ENCODE data around the gene L3MBTL4. TPM values are rescaled to one million over a fixed set of nuclear protein-coding genes. Genes with fewer than 3 reads are reported as not detected.

The L3MBTL4 gene
- total RNA-seq, 1 donor from 2014 or later, result 17.5 TPM

- DNase-seq, result no peak
These were observed 391.2 kb downstream of the L3MBTL4 start for GRCh38 chr18:6023551-6023950.

- DNase-seq, result no peak
These were observed 391.9 kb downstream of the L3MBTL4 start for GRCh38 chr18:6022845-6023244.

DNA sequence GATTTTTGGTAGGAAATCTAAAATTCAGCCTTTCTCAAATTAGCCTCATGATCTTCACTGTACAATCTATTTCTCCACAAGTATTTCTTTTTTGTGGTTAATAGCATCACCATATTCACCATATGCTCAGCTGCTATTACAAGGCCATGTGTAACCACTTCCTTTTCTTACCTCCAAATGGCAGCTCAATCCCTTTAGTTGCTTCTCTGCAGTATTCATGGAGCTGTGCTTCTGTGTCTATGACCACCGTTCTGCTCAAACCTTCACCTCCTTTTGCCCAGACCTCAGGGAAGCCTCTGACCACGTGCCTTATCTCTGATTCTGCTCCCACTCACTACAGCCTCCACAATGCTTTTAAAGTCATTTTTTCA, 392.7 kb downstream of the L3MBTL4 start:
- no peak for DNase-seq

DNA sequence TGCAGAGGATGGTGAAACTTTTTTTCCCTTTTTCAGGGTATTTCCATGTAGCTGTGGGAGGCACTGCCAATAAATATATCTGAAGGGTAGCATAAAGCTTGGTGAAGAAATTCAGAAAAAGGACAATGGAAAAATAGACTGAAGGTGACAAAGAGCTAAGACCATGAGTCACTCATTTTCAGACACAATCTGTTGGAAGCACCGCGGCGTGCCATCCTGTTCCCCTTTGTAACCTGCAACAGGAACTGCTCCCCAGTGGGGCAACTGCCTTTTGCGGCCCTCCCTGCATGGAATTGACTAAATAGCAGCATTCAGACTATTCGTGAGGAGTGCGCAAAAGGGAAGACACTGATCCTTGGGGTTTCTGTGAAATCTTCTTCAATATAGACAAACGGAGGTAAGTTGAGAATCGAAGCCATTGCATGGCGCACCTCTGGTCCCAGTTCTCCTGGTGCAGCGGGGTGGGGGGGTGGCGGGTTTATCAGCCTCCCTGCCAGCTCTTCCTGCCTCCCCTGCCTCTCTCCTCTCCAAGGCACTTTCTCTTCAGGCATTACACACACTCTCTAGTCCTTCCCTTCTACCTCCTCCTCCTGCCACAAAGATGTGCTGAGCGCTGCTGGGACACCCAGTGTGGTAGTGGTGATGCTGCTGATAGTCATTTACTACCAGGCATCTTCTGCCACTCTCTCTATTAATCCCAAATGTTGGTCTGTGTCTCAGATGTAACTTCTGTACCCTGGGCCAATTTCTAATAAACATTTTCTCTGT, 393.2 kb downstream of the L3MBTL4 start:
- DNase-seq, result no peak

DNA sequence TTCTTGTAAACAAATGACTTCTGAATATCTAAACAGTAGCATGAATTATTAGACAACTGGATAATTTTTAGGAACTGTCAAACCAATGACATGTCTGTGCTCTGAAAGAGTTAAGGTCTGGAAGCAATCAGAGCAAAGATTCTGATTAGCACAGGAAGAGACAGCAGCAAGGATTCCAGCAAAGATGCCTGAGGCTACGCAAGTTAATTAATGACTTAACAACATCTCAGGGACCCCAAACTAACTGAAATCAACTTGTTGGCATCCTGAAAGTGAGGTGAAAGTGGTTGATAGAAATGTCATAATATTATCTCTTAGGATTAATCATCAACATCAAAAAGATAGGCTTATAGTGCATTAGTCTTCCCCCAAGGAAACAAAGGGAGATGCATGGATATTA, 396.0 kb downstream of the L3MBTL4 start:
- no peak for DNase-seq

GRCh38 chr18:6017171-6017570, 397.5 kb downstream of the L3MBTL4 start:
- no peak for DNase-seq

- no peak for DNase-seq
These were observed 399.3 kb downstream of the L3MBTL4 start for GRCh38 chr18:6015364-6015763.

GRCh38 chr18:6013171-6013810, 401.4 kb downstream of the L3MBTL4 start:
- DNase-seq, result no peak

GRCh38 chr18:6010921-6011320, 403.8 kb downstream of the L3MBTL4 start:
- no peak for DNase-seq

- no peak for DNase-seq
These were observed 404.4 kb downstream of the L3MBTL4 start for GRCh38 chr18:6010284-6010683.

GRCh38 chr18:6009756-6010155, 405.0 kb downstream of the L3MBTL4 start:
- no peak for DNase-seq

DNA sequence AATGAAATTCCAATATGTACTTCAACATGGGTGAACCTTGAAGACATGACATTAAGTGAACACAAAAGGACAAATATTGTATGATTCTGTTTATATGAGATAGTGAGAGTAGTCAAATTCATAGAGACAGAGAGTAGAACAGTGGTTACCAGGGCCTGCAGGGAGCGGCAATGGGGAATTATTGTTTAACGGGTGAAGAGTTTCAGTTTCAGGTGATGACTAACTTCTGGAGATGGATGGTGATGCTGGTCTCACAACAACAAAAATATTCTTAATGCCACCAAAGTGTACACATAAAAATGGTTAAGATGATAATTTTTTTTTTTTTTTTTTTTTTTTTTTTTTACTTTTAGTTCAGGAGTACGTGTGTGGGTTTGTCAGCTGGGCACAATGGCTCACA, 410.0 kb downstream of the L3MBTL4 start:
- DNase-seq, result no peak

GRCh38 chr18:6004119-6004518, 410.6 kb downstream of the L3MBTL4 start:
- no peak for DNase-seq

GRCh38 chr18:6001867-6002266, 412.8 kb downstream of the L3MBTL4 start:
- DNase-seq, result no peak

DNA sequence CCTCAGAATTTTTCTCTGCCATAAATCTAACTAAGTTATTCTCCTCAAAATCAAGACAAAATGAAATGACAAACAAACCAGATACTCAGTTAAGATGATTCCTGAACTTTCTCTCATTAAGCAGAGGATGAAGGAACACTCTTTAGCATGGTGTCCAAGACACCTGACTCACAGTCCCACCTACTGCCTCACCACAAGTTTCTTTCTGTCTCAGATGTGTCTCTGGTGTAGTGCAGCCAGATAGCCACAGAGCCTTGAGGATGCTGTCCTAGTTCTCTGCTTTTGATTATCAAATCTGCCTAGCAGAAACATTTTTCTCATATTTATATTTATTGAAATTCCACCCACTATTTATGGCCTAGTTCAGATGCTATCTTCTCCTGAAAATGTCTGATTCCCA, 415.8 kb downstream of the L3MBTL4 start:
- no peak for DNase-seq

- no peak for DNase-seq
These were observed 416.4 kb downstream of the L3MBTL4 start for GRCh38 chr18:5998166-5998881.

GRCh38 chr18:5997361-5997760, 417.4 kb downstream of the L3MBTL4 start:
- DNase-seq, result no peak

- DNase-seq, result no peak
These were observed 419.1 kb downstream of the L3MBTL4 start for GRCh38 chr18:5995626-5996025.

DNA sequence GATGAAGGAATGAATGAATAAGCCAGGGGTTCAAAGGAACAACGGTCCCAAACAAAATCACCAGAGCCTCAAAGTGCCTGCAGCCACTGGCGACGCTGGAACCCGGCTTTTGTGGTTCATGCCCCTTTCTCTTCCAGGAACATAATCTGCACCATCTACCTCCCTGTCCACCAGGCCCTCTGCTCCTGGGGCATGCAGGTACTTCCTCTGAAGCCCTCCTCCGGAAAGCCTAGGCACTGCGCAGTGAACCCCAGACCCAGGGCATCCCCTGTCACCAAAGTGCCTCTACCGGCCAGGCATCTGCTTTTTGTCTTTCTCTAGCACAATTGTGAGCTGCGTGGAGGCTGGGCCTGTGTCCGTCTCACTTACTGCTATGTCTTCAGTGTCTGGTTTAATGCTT, 420.8 kb downstream of the L3MBTL4 start:
- DNase-seq, result no peak

DNA sequence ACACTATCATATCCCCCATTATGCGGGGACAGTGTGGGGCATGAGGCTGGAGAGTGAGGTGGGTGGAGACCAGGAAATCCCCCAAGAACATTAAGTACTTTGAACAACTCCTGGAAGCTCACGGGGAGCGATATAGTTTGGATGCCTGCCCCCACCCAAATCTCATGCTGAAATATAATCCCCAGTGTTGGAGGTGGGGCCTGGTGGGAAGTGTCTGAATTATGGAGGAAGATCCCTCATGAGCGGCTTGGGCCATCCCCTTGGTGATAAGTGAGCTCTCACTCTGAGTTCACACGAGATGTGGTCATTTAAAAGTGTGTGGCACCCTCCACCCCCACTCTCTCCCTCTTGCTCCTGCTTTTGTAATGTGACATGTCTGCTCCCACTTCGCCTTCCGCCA, 422.3 kb downstream of the L3MBTL4 start:
- no peak for DNase-seq

DNA sequence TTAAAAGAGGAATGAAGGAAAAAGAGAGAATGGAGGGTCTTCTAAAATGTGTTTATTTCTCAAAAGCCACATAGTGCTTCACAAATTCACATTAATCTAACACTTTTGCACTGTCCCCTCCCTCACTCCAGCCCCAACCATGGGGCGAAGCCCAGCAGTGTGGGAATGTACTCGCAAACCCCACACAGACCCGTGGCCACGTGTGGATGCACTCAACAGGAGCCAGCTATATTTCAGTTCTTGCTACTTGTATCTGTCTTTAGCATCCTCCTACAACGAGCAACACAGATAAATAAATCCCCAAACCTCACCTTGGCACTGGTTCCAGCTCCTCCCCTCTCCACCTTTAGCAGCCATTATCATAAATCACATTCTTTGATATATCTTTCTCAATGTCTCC, 427.5 kb downstream of the L3MBTL4 start:
- no peak for DNase-seq

DNA sequence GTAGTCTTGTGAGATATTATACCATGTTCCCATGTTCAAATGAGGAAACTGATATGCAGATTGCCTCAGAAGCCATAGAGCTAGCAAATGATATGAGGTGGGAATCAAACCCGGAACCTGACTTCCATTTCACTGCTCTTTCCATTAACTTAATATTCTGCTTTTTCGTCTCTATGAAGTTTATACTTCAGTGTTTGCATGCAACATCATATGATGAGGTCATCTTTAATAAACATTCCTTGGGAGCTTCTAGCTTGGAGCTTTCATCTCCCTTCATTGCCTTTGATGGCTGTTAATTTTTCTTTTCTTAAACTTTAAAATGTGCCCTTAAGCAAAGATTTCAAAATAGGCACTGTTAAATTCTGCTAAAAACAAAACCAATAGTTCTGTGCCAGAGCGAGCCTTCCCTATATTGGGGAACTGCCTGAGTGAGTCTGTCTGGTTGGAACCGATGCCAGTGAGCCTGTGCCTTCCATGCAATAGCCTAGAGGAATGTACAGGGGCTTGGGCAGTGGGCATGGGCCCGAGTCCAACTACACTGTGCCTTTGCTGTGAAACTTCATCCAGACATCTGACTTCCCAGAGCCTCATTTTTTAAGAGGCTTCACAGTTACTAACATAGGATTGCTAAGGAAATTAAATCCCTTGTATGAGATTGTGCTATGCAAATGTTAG, 428.3 kb downstream of the L3MBTL4 start:
- no peak for DNase-seq

DNA sequence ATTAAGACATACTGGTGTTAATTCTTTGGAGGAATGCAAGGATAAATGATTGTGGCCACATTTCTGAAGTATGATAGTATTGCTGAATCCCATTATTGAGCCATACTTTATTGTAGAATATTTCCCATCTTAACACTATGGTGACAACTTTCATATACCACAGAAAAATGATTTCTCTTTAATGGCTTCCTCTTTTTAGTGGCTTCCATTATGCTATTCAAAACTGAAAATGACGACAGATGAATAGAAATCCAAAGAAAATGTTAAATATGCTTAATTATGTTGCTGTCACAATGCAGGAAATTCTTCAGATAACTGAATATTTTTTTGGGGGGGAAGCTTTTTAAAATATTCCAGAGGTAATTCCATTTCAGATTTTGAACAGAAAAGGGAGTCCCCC, 430.5 kb downstream of the L3MBTL4 start:
- DNase-seq, result no peak

All from skin of body (tissue), 2 donors.